Central memory CD8-positive, alpha-beta T cell (primary cell): ENCODE results near the gene UBE2E2.

ENCODE experiments used
- ATAC-seq: fragments of 150-1000 bp; cut with Tn5 transposase; replicated peaks from 2 replicates; pipeline ENCODE4 v1.10.0; 2022; ENCODE audit warnings: mild to moderate bottlenecking, moderate FRiP score, moderate number of reproducible peaks; ENCODE audit not compliant: poor library complexity, severe bottlenecking; ENCODE audit errors: extremely low read depth
- DNase-seq, 2 donors: peaks; one replicate each; pipeline ENCODE4 v3.0.0; 2021; ENCODE audit warnings: low spot score in 2 of 2
- H3K27ac Mint-ChIP-seq: one replicate; pipeline ENCODE4 v1.8.0; 2022; ENCODE audit warnings: low read depth, mild to moderate bottlenecking, moderate library complexity, mixed read lengths
- H3K27me3 Mint-ChIP-seq: one replicate; pipeline ENCODE4 v1.8.0; 2022; ENCODE audit warnings: mixed read lengths
- H3K36me3 Mint-ChIP-seq: one replicate; pipeline ENCODE4 v1.8.0; 2022; ENCODE audit warnings: mild to moderate bottlenecking, moderate library complexity, mixed read lengths; ENCODE audit not compliant: insufficient read depth
- H3K4me1 Mint-ChIP-seq: one replicate; pipeline ENCODE4 v1.8.0; 2022; ENCODE audit warnings: mixed read lengths
- H3K4me3 Mint-ChIP-seq: one replicate; pipeline ENCODE4 v1.8.0; 2022; ENCODE audit warnings: mild to moderate bottlenecking, moderate library complexity, mixed read lengths
- H3K9me3 Mint-ChIP-seq: one replicate; pipeline ENCODE4 v1.8.0; 2022; ENCODE audit warnings: mixed read lengths

UBE2E2 gene

GRCh38 chr3:23455775-23456174 is 252.6 kb downstream of the UBE2E2 start:
- no peaks in the 10 kb centered on the region for H3K36me3 Mint-ChIP-seq
- H3K27ac Mint-ChIP-seq: no peak overlapping the region
- no peaks in the 10 kb centered on the region for H3K27me3 Mint-ChIP-seq
- H3K4me3 Mint-ChIP-seq: no peak overlapping the region
- ATAC-seq (no peak), DNase-seq (no peak)
- H3K4me1 Mint-ChIP-seq: no peaks in the 10 kb centered on the region
- peaks cover 7% of the 10 kb centered on the region for H3K9me3 Mint-ChIP-seq

GRCh38 chr3:23457697-23458096 is 254.6 kb downstream of the UBE2E2 start:
- DNase-seq (no peak), ATAC-seq (no peak)
- Mint-ChIP-seq H3K27ac (no peak overlapping the region), H3K36me3 (peaks cover 1% of the 10 kb centered on the region), H3K4me3 (no peak overlapping the region), H3K27me3 (no peaks in the 10 kb centered on the region), H3K9me3 (peaks cover 7% of the 10 kb centered on the region), H3K4me1 (no peaks in the 10 kb centered on the region)

GRCh38 chr3:23459465-23459864 is 256.3 kb downstream of the UBE2E2 start:
- H3K27ac Mint-ChIP-seq: no peak overlapping the region
- peaks cover 3% of the 10 kb centered on the region for H3K36me3 Mint-ChIP-seq
- no peaks in the 10 kb centered on the region for H3K4me1 Mint-ChIP-seq
- peaks cover 7% of the 10 kb centered on the region for H3K9me3 Mint-ChIP-seq
- peaks cover 8% of the 10 kb centered on the region for H3K27me3 Mint-ChIP-seq
- no peak overlapping the region for H3K4me3 Mint-ChIP-seq
- no peak for ATAC-seq
- DNase-seq: no peak

DNA sequence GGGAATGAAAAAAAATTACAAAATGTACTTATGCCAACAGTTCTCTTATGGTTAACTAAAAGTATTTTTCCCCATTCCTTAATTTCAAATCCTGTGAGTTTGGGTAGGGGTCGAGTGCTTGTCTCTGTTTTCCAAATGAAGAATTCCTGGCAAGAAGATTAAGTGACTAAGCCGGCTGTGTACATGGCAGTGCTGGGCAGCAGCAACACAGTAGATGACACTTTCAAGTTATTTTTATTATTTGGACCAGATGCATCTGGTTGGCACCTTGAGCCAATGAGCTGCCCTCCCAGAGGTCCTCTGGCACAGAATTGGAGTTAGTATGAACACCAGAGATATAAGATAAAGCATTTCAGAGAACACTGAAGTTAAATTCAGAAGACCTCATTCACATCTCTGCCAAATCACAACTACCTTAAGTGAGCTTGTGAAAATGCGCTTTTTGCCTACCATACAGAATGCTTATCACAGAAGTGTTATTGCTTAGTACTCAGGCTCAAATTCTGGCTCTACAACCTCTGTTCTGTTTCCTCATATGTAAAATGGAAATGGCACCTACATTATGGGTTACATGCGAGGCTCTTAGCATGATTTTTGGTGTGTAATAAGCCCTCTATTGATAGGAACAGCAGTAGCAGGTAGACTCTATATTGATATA is 256.9 kb downstream of the UBE2E2 start:
- H3K9me3 Mint-ChIP-seq: peaks cover 7% of the 10 kb centered on the region
- no peak overlapping the region for H3K4me3 Mint-ChIP-seq
- H3K27me3 Mint-ChIP-seq: peaks cover 8% of the 10 kb centered on the region
- H3K27ac Mint-ChIP-seq: no peak overlapping the region
- no peaks in the 10 kb centered on the region for H3K4me1 Mint-ChIP-seq
- H3K36me3 Mint-ChIP-seq: peaks cover 3% of the 10 kb centered on the region
- ATAC-seq (no peak), DNase-seq (no peak)

- peaks cover 8% of the 10 kb centered on the region for H3K27me3 Mint-ChIP-seq
- H3K36me3 Mint-ChIP-seq: peaks cover 3% of the 10 kb centered on the region
- H3K4me1 Mint-ChIP-seq: no peaks in the 10 kb centered on the region
- no peak overlapping the region for H3K27ac Mint-ChIP-seq
- no peak for DNase-seq
- no peak for ATAC-seq
- no peak overlapping the region for H3K4me3 Mint-ChIP-seq
- H3K9me3 Mint-ChIP-seq: peaks cover 7% of the 10 kb centered on the region
Measured at GRCh38 chr3:23461069-23461468, 257.9 kb downstream of the UBE2E2 start.

DNA sequence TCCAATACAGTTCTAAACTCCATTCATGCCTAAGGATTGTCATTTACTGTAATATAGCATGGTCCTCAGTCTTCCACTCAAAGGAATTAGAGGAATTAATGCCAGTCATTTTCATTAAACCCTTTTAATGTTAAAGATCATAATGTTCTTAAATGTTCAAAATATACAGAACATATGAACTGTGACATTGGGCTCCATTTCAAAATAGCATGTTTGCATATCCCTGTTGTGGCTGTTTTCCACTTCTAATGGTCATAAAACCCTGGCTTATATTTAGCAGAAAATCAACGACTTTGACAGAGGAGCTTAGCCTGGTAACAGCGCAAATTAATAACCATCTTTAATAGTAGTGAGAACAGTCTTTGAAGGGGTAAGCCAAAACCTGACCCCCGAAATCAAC is 260.7 kb downstream of the UBE2E2 start:
- Mint-ChIP-seq H3K4me1 (no peaks in the 10 kb centered on the region), H3K4me3 (no peak overlapping the region), H3K27me3 (peaks cover 8% of the 10 kb centered on the region), H3K36me3 (peaks cover 3% of the 10 kb centered on the region), H3K9me3 (no peaks in the 10 kb centered on the region), H3K27ac (no peak overlapping the region)
- DNase-seq (no peak), ATAC-seq (no peak)

DNA sequence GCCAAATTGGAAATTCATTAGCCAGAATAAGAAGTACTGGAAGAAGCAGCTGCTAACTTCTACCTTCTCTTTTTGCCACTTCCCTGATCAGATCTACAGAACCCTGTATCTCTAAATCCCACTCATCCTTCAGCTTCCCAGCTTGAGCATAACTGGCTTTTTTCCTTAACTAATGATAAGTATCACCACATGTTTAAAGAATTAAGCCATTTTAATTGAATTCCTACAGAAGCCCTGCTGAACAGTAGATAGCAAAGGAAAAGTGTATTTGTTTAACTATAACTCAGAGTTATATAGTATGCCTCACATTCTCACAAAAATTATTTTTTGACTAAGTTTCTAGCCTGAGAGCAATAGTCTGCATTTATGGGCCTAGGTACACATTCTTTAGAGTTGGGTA is 262.4 kb downstream of the UBE2E2 start:
- Mint-ChIP-seq H3K9me3 (no peaks in the 10 kb centered on the region), H3K4me1 (no peaks in the 10 kb centered on the region), H3K27me3 (peaks cover 8% of the 10 kb centered on the region), H3K36me3 (peaks cover 3% of the 10 kb centered on the region), H3K27ac (no peak overlapping the region), H3K4me3 (no peak overlapping the region)
- no peak for ATAC-seq
- no peak for DNase-seq

GRCh38 chr3:23468203-23468602 is 265.1 kb downstream of the UBE2E2 start:
- ATAC-seq (no peak), DNase-seq (no peak)
- Mint-ChIP-seq H3K27me3 (peaks cover 16% of the 10 kb centered on the region), H3K36me3 (no peaks in the 10 kb centered on the region), H3K4me3 (no peak overlapping the region), H3K4me1 (no peaks in the 10 kb centered on the region), H3K27ac (no peak overlapping the region), H3K9me3 (no peaks in the 10 kb centered on the region)

GRCh38 chr3:23474580-23475357 is 271.6 kb downstream of the UBE2E2 start:
- Mint-ChIP-seq H3K4me1 (peaks cover 8% of the 10 kb centered on the region), H3K27me3 (peaks cover 34% of the 10 kb centered on the region), H3K4me3 (no peak overlapping the region), H3K36me3 (no peaks in the 10 kb centered on the region), H3K9me3 (peaks cover 16% of the 10 kb centered on the region), H3K27ac (no peak overlapping the region)
- ATAC-seq: no peak
- DNase-seq: no peak

DNA sequence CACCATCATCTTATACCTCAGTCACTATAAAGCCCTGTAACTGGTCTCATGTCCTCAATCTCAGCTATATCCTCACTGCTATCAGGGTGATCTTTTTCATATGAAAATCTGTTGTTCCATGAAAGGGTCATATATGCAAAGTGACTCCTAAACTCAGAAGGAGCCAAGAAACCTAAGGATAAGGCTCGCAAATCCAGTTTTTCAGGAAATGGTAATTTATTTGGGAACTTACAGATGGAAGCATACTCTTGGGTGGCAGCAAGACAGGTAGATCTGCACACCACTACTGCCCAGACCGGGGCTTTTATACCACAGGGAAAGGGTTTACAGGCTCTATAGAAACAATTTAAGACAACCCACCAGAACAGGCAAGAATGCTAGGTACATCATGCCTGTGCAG is 272.3 kb downstream of the UBE2E2 start:
- H3K9me3 Mint-ChIP-seq: peaks cover 16% of the 10 kb centered on the region
- peaks cover 34% of the 10 kb centered on the region for H3K27me3 Mint-ChIP-seq
- no peak for ATAC-seq
- DNase-seq: no peak
- H3K36me3 Mint-ChIP-seq: no peaks in the 10 kb centered on the region
- peaks cover 8% of the 10 kb centered on the region for H3K4me1 Mint-ChIP-seq
- no peak overlapping the region for H3K4me3 Mint-ChIP-seq
- H3K27ac Mint-ChIP-seq: no peak overlapping the region

- H3K27ac Mint-ChIP-seq: no peak overlapping the region
Measured at GRCh38 chr3:23479026-23479425, 275.9 kb downstream of the UBE2E2 start.

GRCh38 chr3:23479615-23480328 is 276.6 kb downstream of the UBE2E2 start:
- H3K27me3 Mint-ChIP-seq: peaks cover 25% of the 10 kb centered on the region
- ATAC-seq: no peak
- H3K27ac Mint-ChIP-seq: no peak overlapping the region
- H3K4me3 Mint-ChIP-seq: no peak overlapping the region
- H3K36me3 Mint-ChIP-seq: no peaks in the 10 kb centered on the region
- H3K9me3 Mint-ChIP-seq: peaks cover 13% of the 10 kb centered on the region
- peaks cover 5% of the 10 kb centered on the region for H3K4me1 Mint-ChIP-seq
- DNase-seq: no peak

More at GRCh38 chr3:23479026-23479425, 275.9 kb downstream of the UBE2E2 start:
- ATAC-seq (no peak), DNase-seq (no peak)
- no peak overlapping the region for H3K4me3 Mint-ChIP-seq
- peaks cover 8% of the 10 kb centered on the region for H3K4me1 Mint-ChIP-seq
- H3K27me3 Mint-ChIP-seq: peaks cover 25% of the 10 kb centered on the region
- H3K9me3 Mint-ChIP-seq: peaks cover 16% of the 10 kb centered on the region
- H3K36me3 Mint-ChIP-seq: no peaks in the 10 kb centered on the region

DNA sequence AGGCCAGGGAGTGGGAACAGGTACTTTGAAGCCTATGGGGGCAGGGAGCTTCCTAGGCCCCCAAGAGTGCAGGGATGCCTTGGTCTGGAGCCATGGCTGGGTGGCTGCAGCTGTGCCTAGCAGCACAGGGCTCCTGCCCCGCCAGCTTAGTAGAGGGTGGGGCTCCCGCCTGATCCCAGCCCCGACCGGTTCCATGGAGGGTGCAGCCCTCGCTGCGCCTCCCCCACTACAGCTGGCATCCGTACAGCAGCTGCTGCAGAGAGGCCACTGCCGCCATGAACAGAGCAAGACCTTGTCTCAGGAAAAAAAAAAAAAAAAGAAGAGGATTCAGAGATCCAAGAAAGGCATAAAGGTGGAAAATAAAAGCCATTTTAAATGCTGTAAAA is 277.2 kb downstream of the UBE2E2 start:
- no peaks in the 10 kb centered on the region for H3K4me1 Mint-ChIP-seq
- no peak overlapping the region for H3K4me3 Mint-ChIP-seq

More for the DNA sequence above, 277.2 kb downstream of the UBE2E2 start:
- Mint-ChIP-seq H3K9me3 (peaks cover 8% of the 10 kb centered on the region), H3K36me3 (no peaks in the 10 kb centered on the region), H3K27me3 (peaks cover 21% of the 10 kb centered on the region), H3K27ac (no peak overlapping the region)
- no peak for ATAC-seq
- no peak for DNase-seq
